Peyer's patch (tissue), 4 donors: Measurements from ENCODE around the gene EHBP1. TPM values are rescaled to one million over a fixed set of nuclear protein-coding genes. Genes with fewer than 3 reads are reported as not detected.

Experiments
- DNase-seq, 3 donors: peaks; one replicate each; pipeline ENCODE4 v3.0.0-alpha.2; 2017 to 2019
- H3K27ac ChIP-seq, 4 donors: fragments of 200-600 bp; sonication (generic); one replicate each; pipeline ENCODE4 v1.5.1; 2016 to 2019
- H3K27me3 ChIP-seq, 2 donors: fragments of 200-600 bp; sonication (generic); one replicate each; pipeline ENCODE4 v1.5.1; 2019
- H3K36me3 ChIP-seq, 3 donors: fragments of 200-600 bp; sonication (generic); one replicate each; pipeline ENCODE4 v1.5.1; 2016 to 2019
- H3K4me1 ChIP-seq, 4 donors: fragments of 200-600 bp; sonication (generic); one replicate each; pipeline ENCODE4 v1.5.1; 2016 to 2019
- H3K4me3 ChIP-seq, 4 donors: fragments of 200-600 bp; sonication (generic); 1 replicate in 3 of 4; 2 replicates in 1 of 4; pipeline ENCODE4 v1.5.1; 2016 to 2019; ENCODE audit warnings: mild to moderate bottlenecking in 1 of 4
- H3K9me3 ChIP-seq, 4 donors: fragments of 200-600 bp; sonication (generic); one replicate each; pipeline ENCODE4 v1.5.1; 2016 to 2019; ENCODE audit warnings: mild to moderate bottlenecking in 1 of 4
- CTCF ChIP-seq, 6 experiments: fragments of 450-650 bp in 4 of 6; fragments of 200-600 bp in 2 of 6; sonication (generic) in 1 of 6; IDR thresholded peaks; one replicate each; pipeline ENCODE4 v1.5.1; 2017 to 2019; ENCODE audit warnings: antibody characterized with exemption in 6 of 6, mild to moderate bottlenecking in 3 of 6, moderate library complexity in 1 of 6
- POLR2A ChIP-seq, 2 donors: fragments of 450-650 bp; IDR thresholded peaks; one replicate each; pipeline ENCODE4 v1.5.1; 2017; ENCODE audit warnings: antibody characterized with exemption in 2 of 2, mild to moderate bottlenecking in 2 of 2, moderate library complexity in 2 of 2
- total RNA-seq, 4 donors: library from RNA; depleted of rRNA; stranded (reverse); fragments of >200 nt; gene quantifications; one replicate each; pipeline ENCODE4 v1.1.0, GENCODE V29; 2016

The EHBP1 gene
- total RNA-seq, 4 donors from 2014 or later = 27.1 to 190 (median 60.8) TPM

DNA sequence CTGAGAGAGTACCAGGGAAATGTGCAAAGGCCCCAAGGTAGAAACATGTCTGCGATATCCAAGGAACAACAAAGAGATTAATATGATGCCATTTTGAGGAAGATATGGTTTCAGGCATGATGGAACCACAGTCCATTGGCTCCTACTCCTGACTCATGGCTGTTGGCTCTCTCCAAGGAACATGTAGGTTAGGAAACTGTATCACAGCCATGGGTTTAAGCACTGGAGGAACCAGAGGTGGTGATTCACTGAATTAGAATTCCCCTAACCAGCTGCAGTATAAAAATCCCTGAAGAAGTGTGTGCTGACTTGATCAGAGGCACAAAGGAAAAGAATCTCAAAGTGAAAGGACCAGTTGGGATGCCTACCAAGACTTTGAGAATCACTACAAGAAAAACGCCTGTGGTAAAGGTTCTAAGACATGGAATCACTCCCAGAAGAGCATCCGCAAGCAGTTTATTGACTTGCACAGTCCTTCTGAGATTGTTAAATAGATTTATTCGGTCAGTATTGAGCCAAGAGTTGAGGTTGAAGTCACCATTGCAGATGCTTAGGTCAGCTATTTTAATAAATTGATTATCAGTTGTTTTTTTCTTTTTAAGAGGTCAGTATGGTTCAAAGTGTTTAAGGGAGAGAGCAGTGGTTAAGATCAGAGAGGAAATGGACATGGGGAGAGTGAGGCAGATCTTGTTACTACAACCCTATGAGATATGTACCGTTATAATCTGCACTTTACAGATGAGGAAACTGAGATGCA, 234.4 kb downstream of the EHBP1 start:
- no peaks in the 10 kb centered on the region for H3K9me3 ChIP-seq
- no peak for DNase-seq
- TF ChIP-seq CTCF (IDR thresholded peaks at IDR 0.05) = no peak
- TF ChIP-seq POLR2A (IDR thresholded peaks at IDR 0.05) = no peak

GRCh38 chr2:62940697-62941096, 235.2 kb downstream of the EHBP1 start:
- H3K27ac ChIP-seq = no peak overlapping the region
- no peaks in the 10 kb centered on the region for H3K9me3 ChIP-seq
- TF ChIP-seq POLR2A (IDR thresholded peaks at IDR 0.05) = no peak
- TF ChIP-seq CTCF (IDR thresholded peaks at IDR 0.05) = no peak
- H3K4me3 ChIP-seq = no peak overlapping the region
- no peaks in the 10 kb centered on the region for H3K4me1 ChIP-seq
- DNase-seq = no peak
- peaks cover 0 to 9% (median 0%) of the 10 kb centered on the region in 3 donors for H3K36me3 ChIP-seq
- H3K27me3 ChIP-seq = no peaks in the 10 kb centered on the region

More for the DNA sequence above, 234.4 kb downstream of the EHBP1 start:
- H3K36me3 ChIP-seq = peaks cover 0 to 9% (median 0%) of the 10 kb centered on the region in 3 donors
- no peak overlapping the region for H3K4me3 ChIP-seq
- no peaks in the 10 kb centered on the region for H3K27me3 ChIP-seq
- H3K4me1 ChIP-seq = no peaks in the 10 kb centered on the region
- no peak overlapping the region for H3K27ac ChIP-seq

DNA sequence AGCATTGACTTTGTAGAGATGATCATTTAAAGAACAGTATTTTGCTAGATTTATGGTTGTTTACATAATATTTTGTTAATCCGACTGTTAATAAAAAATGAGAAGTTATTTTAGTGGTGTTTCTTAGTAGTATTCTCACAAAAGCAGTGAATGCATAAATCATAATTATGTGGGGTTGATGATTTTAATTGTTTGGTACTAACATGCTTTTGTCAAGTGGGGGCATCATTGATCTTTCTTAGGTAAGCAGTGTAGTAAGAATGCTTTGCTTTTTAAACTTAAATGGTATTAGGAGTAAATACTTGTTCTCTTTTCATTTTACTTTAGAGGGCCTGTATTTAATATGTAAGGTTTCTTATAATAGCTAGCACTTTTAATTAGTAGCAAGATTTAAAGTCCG, 235.9 kb downstream of the EHBP1 start:
- Histone ChIP-seq H3K4me3 (no peak overlapping the region), H3K9me3 (no peaks in the 10 kb centered on the region), H3K4me1 (no peaks in the 10 kb centered on the region), H3K27ac (no peak overlapping the region), H3K36me3 (peaks cover 0 to 9% (median 0%) of the 10 kb centered on the region in 3 donors), H3K27me3 (no peaks in the 10 kb centered on the region)
- TF ChIP-seq POLR2A (IDR thresholded peaks at IDR 0.05) (no peak), CTCF (IDR thresholded peaks at IDR 0.05) (no peak)
- DNase-seq = no peak

- no peak for DNase-seq
- no peak for TF ChIP-seq CTCF (IDR thresholded peaks at IDR 0.05)
- no peaks in the 10 kb centered on the region for H3K9me3 ChIP-seq
- no peaks in the 10 kb centered on the region for H3K4me1 ChIP-seq
- H3K4me3 ChIP-seq = no peak overlapping the region
- no peaks in the 10 kb centered on the region for H3K27me3 ChIP-seq
- H3K27ac ChIP-seq = no peak overlapping the region
- peaks cover 0 to 15% (median 0%) of the 10 kb centered on the region in 3 donors for H3K36me3 ChIP-seq
Measured at GRCh38 chr2:62944362-62944761, 238.8 kb downstream of the EHBP1 start.

DNA sequence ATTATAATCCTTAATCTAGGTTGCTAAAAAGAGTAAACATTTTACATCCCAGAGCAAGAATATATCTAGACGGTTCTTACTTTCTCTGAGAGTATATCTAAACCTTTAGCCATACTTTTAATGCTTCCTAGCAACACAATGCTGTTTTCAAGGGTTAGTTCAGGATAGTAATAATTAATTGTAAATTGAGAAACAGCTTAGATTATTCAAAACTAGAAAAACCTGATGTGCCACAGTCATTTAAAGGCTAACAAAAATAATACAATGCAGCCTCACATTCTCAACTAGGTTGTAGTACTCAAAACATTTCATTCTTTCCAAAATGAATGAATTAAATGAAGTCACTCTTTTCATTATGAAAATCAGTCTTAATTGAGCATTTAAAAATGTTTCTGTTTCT, 241.9 kb downstream of the EHBP1 start:
- TF ChIP-seq POLR2A (IDR thresholded peaks at IDR 0.05) (no peak), CTCF (IDR thresholded peaks at IDR 0.05) (no peak)
- peaks cover 0 to 19% (median 0%) of the 10 kb centered on the region in 3 donors for H3K36me3 ChIP-seq

More for the DNA sequence above, 241.9 kb downstream of the EHBP1 start:
- Histone ChIP-seq H3K27me3 (no peaks in the 10 kb centered on the region), H3K27ac (no peak overlapping the region), H3K9me3 (no peaks in the 10 kb centered on the region), H3K4me3 (no peak overlapping the region), H3K4me1 (no peaks in the 10 kb centered on the region)
- no peak for DNase-seq
